Mucosa of descending colon (tissue), 3 donors: ENCODE measurements around the gene LRP5. TPM values are rescaled to one million over a fixed set of nuclear protein-coding genes. Genes with fewer than 3 reads are reported as not detected.
"Not testable (repeated sequence)": the region's sequence is repeated elsewhere in the genome, so short reads cannot be mapped to it uniquely, and the experiment has no call there.

Experiments
- ATAC-seq: fragments of 200-7000 bp; cut with Tn5 transposase; one replicate; pipeline ENCODE4 v1.9.1; 2020; ENCODE audit warnings: mild to moderate bottlenecking, moderate library complexity
- DNase-seq, 3 donors: peaks; one replicate each; pipeline ENCODE4 v3.0.0-alpha.2; 2020
- H3K36me3 ChIP-seq: fragments of 200-600 bp; one replicate; pipeline ENCODE4 v1.8.0; 2021; ENCODE audit warnings: low read depth, mild to moderate bottlenecking
- H3K4me1 ChIP-seq: fragments of 200-600 bp; one replicate; pipeline ENCODE4 v1.8.0; 2021; ENCODE audit warnings: low read depth, mild to moderate bottlenecking
- H3K4me3 ChIP-seq: fragments of 200-600 bp; one replicate; pipeline ENCODE4 v1.8.0; 2021; ENCODE audit warnings: mild to moderate bottlenecking
- H3K9me3 ChIP-seq: fragments of 200-600 bp; one replicate; pipeline ENCODE4 v1.8.0; 2021; ENCODE audit warnings: mild to moderate bottlenecking
- CTCF ChIP-seq: fragments of 200-600 bp; IDR thresholded peaks from one replicate; pipeline ENCODE4 v1.8.0; 2022; ENCODE audit warnings: antibody characterized with exemption, mild to moderate bottlenecking
- intact Hi-C, 2 donors: fragments of 100-400 bp; cut with DNase I in 1 of 2; cut with micrococcal nuclease in 1 of 2; formaldehyde crosslinking; loops; one replicate each; pipeline versions ENCODE4 v1.11.0 to v1.11.1; 2022; cut with DNase I, micrococcal nuclease
- total RNA-seq, 3 donors: library from RNA; stranded (reverse); fragmentation: NEBNext Ultra II Directional in 2 of 3; extraction: Animal tissue kit (Norgen Biotek cat#: 25700) in 2 of 3; gene quantifications; one replicate each; pipeline versions ENCODE4 v1.2.1 to v1.2.4, GENCODE V29; 2021 to 2023
- donor health status: DM: no; HTN: no; CAD: no; lungs with moderate emphysema.
- donor health status: DM: no; HTN: no; CAD: no.
- donor health status: DM: no; HTN: yes; CAD: no.

The LRP5 gene
- total RNA-seq, 3 donors from 2014 or later: 83.7 to 113 (median 103) TPM

- Histone ChIP-seq H3K4me1 (peaks cover 45% of the 10 kb centered on the region), H3K36me3 (no peaks in the 10 kb centered on the region), H3K9me3 (no peaks in the 10 kb centered on the region), H3K4me3 (no peak overlapping the region)
- DNase-seq: no peak
- intact Hi-C loops: no loop called here
- ATAC-seq: no peak
- no peak for TF ChIP-seq CTCF
These were observed 160.4 kb downstream of the LRP5 start for GRCh38 chr11:68472778-68473177.

- peaks cover 36% of the 10 kb centered on the region for H3K4me1 ChIP-seq
- ATAC-seq: no peak
These were observed 161.3 kb downstream of the LRP5 start for GRCh38 chr11:68473693-68474092.

GRCh38 chr11:68475626-68476025 lies 163.2 kb downstream of the LRP5 start:
- H3K4me1 ChIP-seq: peaks cover 30% of the 10 kb centered on the region
- H3K4me3 ChIP-seq, H3K9me3 ChIP-seq, intact Hi-C loops, DNase-seq, ATAC-seq, H3K36me3 ChIP-seq: not testable (repeated sequence)

More at GRCh38 chr11:68473693-68474092, 161.3 kb downstream of the LRP5 start:
- TF ChIP-seq CTCF: no peak
- H3K36me3 ChIP-seq: no peaks in the 10 kb centered on the region
- H3K9me3 ChIP-seq: no peaks in the 10 kb centered on the region
- intact Hi-C loops: no loop called here
- DNase-seq: no peak
- no peak overlapping the region for H3K4me3 ChIP-seq

- no peak for ATAC-seq
- Histone ChIP-seq H3K36me3 (no peaks in the 10 kb centered on the region), H3K9me3 (no peaks in the 10 kb centered on the region), H3K4me1 (peaks cover 25% of the 10 kb centered on the region), H3K4me3 (no peak overlapping the region)
- no peak for TF ChIP-seq CTCF
- DNase-seq: no peak
- intact Hi-C loops: no loop called here
These were observed 167.0 kb downstream of the LRP5 start for GRCh38 chr11:68479390-68479789.

GRCh38 chr11:68480193-68480592 lies 167.8 kb downstream of the LRP5 start:
- no peaks in the 10 kb centered on the region for H3K36me3 ChIP-seq
- DNase-seq (no peak), ATAC-seq (no peak)
- H3K9me3 ChIP-seq: no peaks in the 10 kb centered on the region
- intact Hi-C loops: no loop called here
- H3K4me1 ChIP-seq: peaks cover 25% of the 10 kb centered on the region
- H3K4me3 ChIP-seq: no peak overlapping the region
- no peak for TF ChIP-seq CTCF

GRCh38 chr11:68480852-68481510 lies 168.6 kb downstream of the LRP5 start:
- Histone ChIP-seq H3K36me3 (no peaks in the 10 kb centered on the region), H3K4me3 (no peak overlapping the region), H3K4me1 (peaks cover 25% of the 10 kb centered on the region), H3K9me3 (no peaks in the 10 kb centered on the region)
- no peak for TF ChIP-seq CTCF
- DNase-seq: no peak
- ATAC-seq: no peak
- intact Hi-C loops: no loop called here
